HG02759 (cell line): ENCODE results near the gene ATP6V0E1.
"Not testable (repeated sequence)": the region's sequence is repeated elsewhere in the genome, so short reads cannot be mapped to it uniquely, and the experiment has no call there.

Experiments used
- ATAC-seq: cut with Tn5 transposase; IDR thresholded peaks from one replicate; pipeline ENCODE4 v1.9.1; 2021; ENCODE audit warnings: mild to moderate bottlenecking, moderate library complexity; ENCODE audit not compliant: unreplicated experiment

The ATP6V0E1 gene

GRCh38 chr5:173001229-173001841 lies 17.8 kb downstream of the ATP6V0E1 start:
- peak; percentile 81 for ATAC-seq

GRCh38 chr5:173003360-173003759 lies 19.8 kb downstream of the ATP6V0E1 start:
- ATAC-seq, result no peak

GRCh38 chr5:173004013-173004412 lies 20.4 kb downstream of the ATP6V0E1 start:
- no peak for ATAC-seq

GRCh38 chr5:173004447-173004846 lies 20.9 kb downstream of the ATP6V0E1 start:
- no peak for ATAC-seq

- ATAC-seq, result peak; percentile 58
Observed at GRCh38 chr5:173010021-173010420, 26.4 kb downstream of the ATP6V0E1 start.

- ATAC-seq, result no peak
Observed at GRCh38 chr5:173010547-173011464, 27.2 kb downstream of the ATP6V0E1 start.

- ATAC-seq, result no peak
Observed at GRCh38 chr5:173011566-173011965, 28.0 kb downstream of the ATP6V0E1 start.

- ATAC-seq, result no peak
Observed at GRCh38 chr5:173012882-173013281, 29.3 kb downstream of the ATP6V0E1 start.

- ATAC-seq, result no peak
Observed at GRCh38 chr5:173014671-173015070, 31.1 kb downstream of the ATP6V0E1 start.

- no peak for ATAC-seq
Observed at GRCh38 chr5:173015192-173015591, 31.6 kb downstream of the ATP6V0E1 start.

- no peak for ATAC-seq
Observed at GRCh38 chr5:173015598-173016455, 32.3 kb downstream of the ATP6V0E1 start.

GRCh38 chr5:173016598-173017046 lies 33.1 kb downstream of the ATP6V0E1 start:
- ATAC-seq, result no peak

- not testable (repeated sequence) for ATAC-seq
Observed at GRCh38 chr5:173017087-173017486, 33.5 kb downstream of the ATP6V0E1 start.

GRCh38 chr5:173018358-173018757 lies 34.8 kb downstream of the ATP6V0E1 start:
- no peak for ATAC-seq

GRCh38 chr5:173020154-173020581 lies 36.6 kb downstream of the ATP6V0E1 start:
- ATAC-seq, result no peak

- no peak for ATAC-seq
Observed at GRCh38 chr5:173020643-173021042, 37.1 kb downstream of the ATP6V0E1 start.

GRCh38 chr5:173025651-173026050 lies 42.1 kb downstream of the ATP6V0E1 start:
- no peak for ATAC-seq

GRCh38 chr5:173027905-173028304 lies 44.3 kb downstream of the ATP6V0E1 start:
- ATAC-seq, result no peak

GRCh38 chr5:173028811-173029327 lies 45.3 kb downstream of the ATP6V0E1 start:
- no peak for ATAC-seq

- peak; percentile 43 for ATAC-seq
Observed at GRCh38 chr5:173029499-173029921, 45.9 kb downstream of the ATP6V0E1 start.

GRCh38 chr5:173032096-173032495 lies 48.5 kb downstream of the ATP6V0E1 start:
- not testable (repeated sequence) for ATAC-seq
